ENCODE results near the gene TOPORS.

Gene TOPORS

GRCh38 chr9:32500768-32501167 is 51.6 kb downstream of the TOPORS start:
- Histone ChIP-seq H3K9me3 (ENCODE audit: insufficient read depth, low read depth, low read length) (no peaks in the 10 kb centered on the region), H3K9ac (ENCODE audit: low read depth, low read length, poor library complexity, severe bottlenecking) (no peak overlapping the region), H3K4me1 (ENCODE audit: insufficient read depth, low read length, poor library complexity, severe bottlenecking) (no peaks in the 10 kb centered on the region), H3K9me2 (replicated peaks; ENCODE audit: low read depth, low read length) (no peaks in the 10 kb centered on the region), H3K36me3 (ENCODE audit: insufficient read depth, low read length) (peaks cover 11% of the 10 kb centered on the region; the same call in 1 of the 2 replicates), H3K79me2 (ENCODE audit: insufficient read depth, low read length) (no peaks in the 10 kb centered on the region), H3K27me3 (ENCODE audit: insufficient read depth, low read length, poor library complexity, severe bottlenecking) (no peaks in the 10 kb centered on the region), H3K4me2 (ENCODE audit: low read depth, low read length, poor library complexity, severe bottlenecking) (no peak overlapping the region), H3F3A (ENCODE audit: low read depth) (no peaks in the 10 kb centered on the region), H4K20me1 (ENCODE audit: insufficient read depth, low read length, poor library complexity, severe bottlenecking) (no peaks in the 10 kb centered on the region), H2AFZ (ENCODE audit: low read length) (no peak overlapping the region), H3K4me3 (ENCODE audit: low read length, poor library complexity, severe bottlenecking) (no peak overlapping the region)
- no peak for TF ChIP-seq EZH2phosphoT487 (IDR thresholded peaks at IDR 0.05; ENCODE audit: borderline replicate concordance)

- Histone ChIP-seq H3K36me3 (ENCODE audit: insufficient read depth, low read length) (peaks cover 11% of the 10 kb centered on the region; the same call in 1 of the 2 replicates), H3K27me3 (ENCODE audit: insufficient read depth, low read length, poor library complexity, severe bottlenecking) (no peaks in the 10 kb centered on the region), H3K4me1 (ENCODE audit: insufficient read depth, low read length, poor library complexity, severe bottlenecking) (no peaks in the 10 kb centered on the region), H2AFZ (ENCODE audit: low read length) (no peak overlapping the region), H3K9me3 (ENCODE audit: insufficient read depth, low read depth, low read length) (no peaks in the 10 kb centered on the region), H3K79me2 (ENCODE audit: insufficient read depth, low read length) (no peaks in the 10 kb centered on the region), H3K9ac (ENCODE audit: low read depth, low read length, poor library complexity, severe bottlenecking) (no peak overlapping the region), H3F3A (ENCODE audit: low read depth) (no peaks in the 10 kb centered on the region), H3K9me2 (replicated peaks; ENCODE audit: low read depth, low read length) (no peaks in the 10 kb centered on the region), H3K4me3 (ENCODE audit: low read length, poor library complexity, severe bottlenecking) (no peak overlapping the region), H4K20me1 (ENCODE audit: insufficient read depth, low read length, poor library complexity, severe bottlenecking) (no peaks in the 10 kb centered on the region), H3K4me2 (ENCODE audit: low read depth, low read length, poor library complexity, severe bottlenecking) (no peak overlapping the region)
- TF ChIP-seq CTCF (conservative IDR thresholded peaks at IDR 0.05; ENCODE audit: low read length), result no peak
- TF ChIP-seq EZH2phosphoT487 (IDR thresholded peaks at IDR 0.05; ENCODE audit: borderline replicate concordance), result no peak
Measured at GRCh38 chr9:32497921-32498320, 54.5 kb downstream of the TOPORS start.

- Histone ChIP-seq H4K20me1 (ENCODE audit: insufficient read depth, low read length, poor library complexity, severe bottlenecking) (no peaks in the 10 kb centered on the region), H3K9me3 (ENCODE audit: insufficient read depth, low read depth, low read length) (no peaks in the 10 kb centered on the region), H3K36me3 (ENCODE audit: insufficient read depth, low read length) (peaks cover 19% of the 10 kb centered on the region; the same call in 1 of the 2 replicates), H3K4me1 (ENCODE audit: insufficient read depth, low read length, poor library complexity, severe bottlenecking) (no peaks in the 10 kb centered on the region), H3F3A (ENCODE audit: low read depth) (no peaks in the 10 kb centered on the region), H3K27me3 (ENCODE audit: insufficient read depth, low read length, poor library complexity, severe bottlenecking) (no peaks in the 10 kb centered on the region), H3K4me3 (ENCODE audit: low read length, poor library complexity, severe bottlenecking) (no peak overlapping the region), H3K79me2 (ENCODE audit: insufficient read depth, low read length) (no peaks in the 10 kb centered on the region), H3K9ac (ENCODE audit: low read depth, low read length, poor library complexity, severe bottlenecking) (no peak overlapping the region), H3K4me2 (ENCODE audit: low read depth, low read length, poor library complexity, severe bottlenecking) (no peak overlapping the region), H3K9me2 (replicated peaks; ENCODE audit: low read depth, low read length) (no peaks in the 10 kb centered on the region), H2AFZ (ENCODE audit: low read length) (no peak overlapping the region)
- TF ChIP-seq CTCF (conservative IDR thresholded peaks at IDR 0.05; ENCODE audit: low read length), result no peak
- no peak for TF ChIP-seq EZH2phosphoT487 (IDR thresholded peaks at IDR 0.05; ENCODE audit: borderline replicate concordance)
Measured at GRCh38 chr9:32490601-32491000, 61.8 kb downstream of the TOPORS start.

Measured in Loucy (cell line).